CD4-positive, alpha-beta T cell treated with Interleukin-2 at 100 ng/mL for 4 hours (primary cell): ENCODE data around the gene FKBP8.
A peak's percentile ranks its signal among the peaks of the same experiment; 100 is the strongest.
"Not testable (repeated sequence)": the region's sequence is repeated elsewhere in the genome, so short reads cannot be mapped to it uniquely, and the experiment has no call there.

Experiments
- DNase-seq: peaks from one replicate; pipeline ENCODE4 v3.0.0-alpha.2; 2020; ENCODE audit warnings: low spot score

The FKBP8 gene

DNA sequence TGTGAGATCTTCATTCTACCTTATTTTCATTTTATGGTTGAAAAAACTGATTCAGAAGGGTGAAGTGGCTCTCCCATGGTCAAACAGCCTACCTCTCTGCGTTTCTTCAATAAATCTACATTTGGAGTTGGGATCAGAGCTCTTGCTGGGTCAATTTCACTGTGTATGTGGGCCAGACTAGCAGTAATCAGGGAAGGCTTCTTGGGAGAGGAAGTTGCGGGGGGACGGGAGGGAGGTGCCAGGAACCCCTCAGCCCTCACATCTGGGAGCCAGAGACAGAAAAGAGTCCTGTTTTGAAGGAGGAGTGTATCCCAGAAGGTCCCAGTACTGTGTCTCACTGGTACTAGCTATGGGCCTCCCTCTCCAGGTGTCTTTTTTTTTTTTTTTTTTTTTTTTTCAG is 15.2 kb upstream of the FKBP8 start:
- no peak for DNase-seq

DNA sequence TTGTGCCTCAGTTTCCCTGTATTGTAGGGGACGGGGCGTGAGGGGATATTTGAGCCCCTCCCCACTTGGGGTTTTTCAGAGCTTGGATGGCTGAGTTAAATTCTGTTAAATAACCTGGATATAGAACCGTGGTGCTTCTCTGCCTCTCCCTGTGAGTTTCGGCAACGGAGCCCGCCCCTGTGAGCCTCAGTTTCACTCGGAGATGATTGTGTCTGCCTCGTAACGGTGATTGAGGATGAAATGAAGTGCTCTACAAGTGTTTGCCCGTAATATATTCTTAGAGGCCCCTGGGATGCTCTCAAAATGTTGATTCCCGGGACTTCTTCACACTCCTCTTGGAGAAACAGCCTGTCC is 14.8 kb upstream of the FKBP8 start:
- no peak for DNase-seq

DNA sequence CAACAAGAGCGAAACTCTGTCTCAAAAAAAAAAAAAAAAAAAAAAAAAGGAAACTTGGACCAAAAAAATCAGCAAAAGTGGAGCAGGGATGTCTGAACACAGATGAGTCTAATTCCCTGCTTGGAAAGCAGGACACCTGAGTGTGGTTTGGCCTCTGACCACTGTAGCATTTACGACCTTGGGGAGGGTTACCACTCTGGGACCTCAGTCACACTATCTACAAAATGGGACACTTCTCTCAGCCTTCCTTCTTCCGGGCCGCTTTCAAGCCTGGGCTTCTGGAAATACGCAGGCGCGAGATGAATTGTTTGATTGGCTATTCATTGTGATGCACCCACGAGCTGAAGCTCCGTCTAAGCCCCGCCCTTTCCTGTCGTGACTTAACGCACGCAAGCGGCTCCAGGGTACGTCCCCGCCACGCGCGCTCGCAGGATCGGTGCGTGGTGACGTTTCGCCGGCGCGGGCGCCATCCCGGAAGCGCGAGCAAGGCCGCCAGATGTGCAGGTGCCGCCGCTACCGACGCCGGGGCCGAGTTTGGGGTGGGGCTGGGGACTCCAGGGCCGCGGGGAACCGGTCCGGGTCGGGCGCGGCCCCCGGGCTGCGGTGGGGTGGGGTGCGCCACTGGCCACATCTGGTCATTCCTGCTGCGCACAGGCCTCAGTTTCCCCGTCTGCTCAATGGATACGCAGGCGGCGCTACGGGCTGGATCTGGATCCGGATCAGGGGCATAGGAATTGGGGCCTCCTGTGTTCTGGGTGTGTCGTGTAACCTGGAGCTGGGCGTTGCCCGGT is 14.2 kb upstream of the FKBP8 start, which contains the start of gene KXD1:
KXD1 (plus strand) TSS at position 460 of the 791 bp plus-strand sequence. CDS start 4,187 bp downstream, outside the sequence.
- peak; percentile 99 for DNase-seq

DNA sequence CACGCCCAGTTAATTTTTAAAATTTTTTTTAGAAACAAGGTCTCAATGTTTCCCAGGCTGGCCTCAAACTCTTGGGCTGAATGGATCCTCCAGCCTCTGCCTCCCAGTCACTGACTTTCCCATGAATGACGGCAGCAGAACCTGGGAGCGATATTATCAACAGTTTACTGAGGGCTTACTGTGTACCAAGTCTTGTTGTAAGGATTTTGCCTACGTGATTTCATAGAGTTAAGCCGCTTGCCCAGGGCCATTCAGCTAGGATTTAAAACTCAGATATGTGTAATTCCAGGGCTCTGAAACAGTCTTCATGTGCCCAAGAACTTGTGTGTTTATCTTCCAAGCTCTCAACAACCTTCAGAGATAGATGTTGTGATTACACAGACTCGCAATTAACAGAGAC is 8.3 kb upstream of the FKBP8 start:
- DNase-seq: no peak

DNA sequence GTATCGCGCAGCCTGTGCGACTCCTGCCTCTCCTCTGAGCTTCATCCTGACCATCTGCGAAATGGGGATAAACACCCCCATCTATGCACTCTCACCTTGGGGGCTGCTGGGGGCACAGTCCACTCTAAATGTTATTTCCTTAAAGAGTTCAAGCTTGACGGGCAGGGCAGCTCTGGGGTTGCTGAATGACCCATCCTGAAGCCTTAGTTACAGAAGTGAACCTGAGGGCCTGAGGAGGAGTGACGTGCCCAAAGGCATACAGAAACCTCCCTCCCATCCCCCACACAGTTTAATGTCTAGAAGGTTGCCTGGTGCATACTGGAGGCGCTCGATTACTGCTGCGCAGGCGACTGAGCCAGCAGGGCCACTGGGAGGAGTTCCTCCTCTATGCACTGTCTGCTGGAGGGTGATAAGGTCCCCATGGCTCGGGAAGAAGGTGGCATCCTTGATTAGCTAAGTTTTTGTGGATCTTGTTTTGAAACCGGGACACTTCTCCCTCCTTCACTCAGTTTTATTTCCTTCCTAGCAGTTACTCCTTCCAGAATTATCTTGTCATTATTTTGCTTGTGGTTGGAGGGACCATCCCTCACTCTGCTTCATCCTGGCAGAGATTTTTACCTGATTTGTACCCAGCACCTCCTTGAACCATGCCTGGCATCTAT is 572 bp upstream of the FKBP8 start:
- peak; percentile 89 for DNase-seq

DNA sequence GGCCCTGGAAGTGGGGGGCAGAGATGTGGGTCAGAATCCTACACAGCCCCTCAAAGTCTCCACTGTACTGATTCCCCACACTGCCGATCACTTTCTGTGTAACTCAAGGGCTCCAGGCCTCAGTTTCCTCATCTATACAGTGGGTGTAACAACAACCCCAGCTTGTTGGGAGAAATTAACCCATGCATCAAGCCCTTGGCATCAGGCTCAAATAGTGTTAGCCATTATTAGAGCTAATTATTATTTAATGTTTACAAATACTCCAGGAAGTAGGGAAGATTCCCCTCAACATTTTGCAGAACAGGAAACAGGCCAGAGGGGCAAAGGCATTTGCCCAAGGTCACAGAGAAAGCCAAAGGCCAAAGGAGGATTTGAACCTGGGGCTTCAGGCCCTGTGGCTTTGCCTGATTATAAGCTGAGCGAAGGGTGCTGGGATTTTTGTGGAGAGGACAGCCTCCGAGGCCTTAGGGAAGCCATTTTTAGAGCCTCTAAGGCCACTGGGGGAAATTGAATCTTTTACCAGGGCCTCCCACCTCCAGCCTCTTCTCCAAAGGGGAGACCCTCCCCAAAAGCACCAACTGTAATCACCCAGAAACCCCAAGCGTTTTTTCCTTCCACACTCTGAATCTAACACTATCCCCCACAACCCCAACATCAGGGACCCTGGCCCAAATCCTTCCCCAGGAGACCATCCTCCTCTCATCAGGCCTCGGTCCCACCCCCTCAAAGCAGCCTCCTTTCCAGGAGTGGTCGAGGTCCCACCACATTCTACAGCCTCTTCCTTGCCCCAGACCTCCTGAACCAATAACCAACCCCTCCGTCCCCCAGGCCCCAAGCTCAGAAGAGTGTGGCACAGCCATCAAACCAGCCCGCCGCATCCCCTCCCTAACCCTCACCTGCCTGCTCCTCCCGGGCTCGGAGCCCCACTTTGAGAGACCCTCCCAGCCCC is 1.1 kb downstream of the FKBP8 start:
- DNase-seq: no peak

DNA sequence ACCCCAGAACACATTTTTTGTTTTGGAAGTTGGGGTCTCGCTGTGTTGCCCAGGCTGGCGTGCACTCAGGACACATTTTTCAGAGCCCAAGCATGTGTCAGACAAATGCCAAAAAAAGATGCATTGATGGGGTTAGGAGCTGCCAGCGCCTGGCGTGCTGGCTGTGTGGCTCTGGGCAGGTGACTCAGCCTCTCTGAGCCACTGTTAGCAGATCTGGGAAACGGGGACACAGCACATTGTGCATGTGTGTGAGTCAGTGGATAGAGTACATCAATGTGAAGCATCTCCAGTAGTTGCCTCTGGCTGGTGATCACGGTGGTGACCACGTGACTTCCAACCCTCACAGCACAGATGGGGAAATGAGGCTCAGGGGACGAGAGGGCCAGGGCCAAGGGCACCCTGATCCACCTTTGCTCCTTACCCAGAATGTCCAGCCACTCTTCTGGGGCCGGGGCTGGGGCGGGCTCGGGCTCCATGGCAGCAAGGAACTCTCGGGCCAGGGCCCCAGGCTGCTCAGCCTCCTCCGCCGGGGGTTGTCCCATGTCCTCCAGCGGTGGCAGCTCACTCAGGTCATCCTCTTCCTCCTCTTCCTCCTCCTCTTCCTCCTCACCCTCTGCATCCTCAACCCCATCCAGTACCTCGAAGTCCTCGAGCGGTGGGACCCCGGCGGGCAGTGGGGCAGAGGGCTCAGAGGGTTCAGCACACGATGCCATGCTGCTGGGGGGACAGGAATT is 1.9 kb downstream of the FKBP8 start:
- DNase-seq: peak; percentile 25

DNA sequence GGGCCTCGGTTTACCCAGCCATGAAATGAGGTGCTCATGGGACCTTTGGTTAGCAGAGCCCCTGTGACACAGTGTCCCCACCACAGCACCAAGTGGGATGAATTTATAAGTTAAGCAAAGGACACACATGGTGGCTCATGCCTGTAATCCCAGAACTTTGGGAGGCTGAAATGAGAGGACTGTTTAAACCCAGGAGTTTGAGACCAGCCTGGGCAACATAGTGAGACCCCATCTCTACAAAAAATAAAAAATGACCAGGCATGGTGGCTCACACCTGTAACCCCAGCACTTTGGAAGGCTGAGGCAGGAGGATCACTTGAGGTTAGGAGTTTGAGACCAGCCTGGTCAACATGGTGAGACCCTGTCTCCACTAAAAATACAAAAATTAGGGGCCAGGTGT is 3.2 kb downstream of the FKBP8 start:
- DNase-seq: not testable (repeated sequence)

DNA sequence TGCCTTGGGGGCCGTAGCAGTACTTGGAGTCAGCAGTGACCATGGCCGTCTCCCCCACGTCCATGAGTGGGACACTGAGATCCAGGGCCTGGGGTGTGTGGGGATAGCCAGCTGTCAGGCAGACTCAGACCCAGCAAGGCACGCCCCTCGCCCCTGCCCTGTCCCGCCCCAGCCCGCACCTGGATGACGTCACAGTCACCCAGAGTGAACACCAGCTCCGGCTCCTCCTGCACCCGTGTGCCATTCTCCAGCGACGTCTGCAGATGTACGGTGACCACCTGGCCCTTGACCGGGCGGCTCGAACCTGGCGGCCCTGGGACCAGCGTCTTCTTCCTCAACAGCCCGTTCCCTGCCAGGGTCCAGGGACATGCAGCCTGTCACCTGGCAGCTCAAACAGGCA is 4.0 kb downstream of the FKBP8 start:
- DNase-seq: no peak

DNA sequence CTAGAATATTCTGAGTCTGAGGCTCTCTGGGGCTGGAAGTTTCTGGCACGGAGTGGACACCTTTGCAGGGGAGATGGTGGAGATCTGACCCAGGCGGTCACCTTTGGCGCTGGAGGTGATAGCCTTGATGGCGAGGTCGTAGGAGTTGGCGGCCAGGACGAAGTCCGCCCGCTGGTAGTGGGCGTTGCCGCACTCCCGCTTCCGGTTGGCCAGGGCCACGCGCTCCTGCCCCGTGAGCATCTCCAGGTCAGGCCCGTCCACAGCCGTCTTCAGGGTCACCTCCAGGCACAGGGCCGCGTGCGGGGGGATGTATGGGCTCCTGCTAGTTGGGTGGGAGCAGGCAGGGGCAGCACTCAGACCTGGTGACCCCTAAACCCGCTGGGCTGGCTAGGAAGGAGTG is 5.3 kb downstream of the FKBP8 start:
- no peak for DNase-seq

DNA sequence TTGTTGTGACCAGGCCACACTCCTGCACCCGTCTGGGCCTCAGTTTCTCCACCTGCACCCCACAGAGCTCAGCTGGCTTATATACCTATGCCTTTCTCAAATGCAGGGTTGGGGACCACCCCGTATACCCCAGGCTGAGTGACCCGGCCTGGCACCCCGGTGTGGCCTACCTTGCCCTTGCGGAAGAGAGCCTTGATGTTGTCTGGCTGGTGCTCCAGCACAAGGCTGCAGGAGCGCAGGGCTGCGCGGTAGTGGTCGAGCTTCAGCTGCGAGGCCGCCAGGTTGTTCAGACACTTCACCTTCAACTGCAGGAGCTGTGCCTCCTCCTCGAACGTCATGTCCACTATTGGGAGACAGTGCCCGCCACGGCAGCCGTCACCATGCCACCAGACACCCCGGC is 5.9 kb downstream of the FKBP8 start:
- no peak for DNase-seq

DNA sequence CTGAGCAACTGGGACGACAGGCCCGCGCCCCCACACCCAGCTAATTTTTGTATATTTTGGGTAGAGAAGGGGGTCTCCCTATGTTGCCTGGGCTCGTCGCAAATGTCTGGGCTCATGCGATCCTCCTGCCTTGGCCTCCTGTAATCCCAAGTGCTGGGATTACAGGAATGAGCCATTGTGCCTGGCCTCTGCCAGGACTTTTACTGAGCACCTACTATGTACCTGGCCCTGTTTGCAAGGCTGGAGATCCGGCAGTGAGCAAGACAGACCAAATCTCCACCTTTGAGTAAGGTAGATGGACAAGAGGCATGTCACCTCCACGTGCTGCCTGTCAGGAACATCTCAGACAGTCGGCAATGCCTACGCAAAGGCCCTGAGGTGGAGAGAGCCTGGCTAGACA is 6.9 kb downstream of the FKBP8 start:
- no peak for DNase-seq

DNA sequence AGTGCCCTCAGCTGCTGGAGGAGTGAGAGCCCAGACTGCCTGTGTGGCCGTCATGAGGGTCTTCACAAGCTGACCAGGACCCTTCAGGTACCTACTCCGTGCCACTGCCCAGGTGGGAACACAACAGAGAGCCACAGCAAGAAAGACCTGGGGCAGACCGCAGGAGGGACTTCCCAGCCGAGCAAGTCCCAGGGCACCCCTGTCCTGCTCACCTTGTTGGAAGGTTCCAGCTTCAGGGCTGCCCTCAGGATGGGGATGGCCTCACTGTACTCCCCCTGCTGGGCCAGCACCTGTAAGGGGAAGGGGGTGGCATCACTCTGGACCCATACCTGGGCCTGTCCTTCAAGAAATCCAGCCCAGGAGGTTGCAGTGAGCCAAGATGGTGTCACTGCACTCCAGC is 10.3 kb downstream of the FKBP8 start:
- no peak for DNase-seq

DNA sequence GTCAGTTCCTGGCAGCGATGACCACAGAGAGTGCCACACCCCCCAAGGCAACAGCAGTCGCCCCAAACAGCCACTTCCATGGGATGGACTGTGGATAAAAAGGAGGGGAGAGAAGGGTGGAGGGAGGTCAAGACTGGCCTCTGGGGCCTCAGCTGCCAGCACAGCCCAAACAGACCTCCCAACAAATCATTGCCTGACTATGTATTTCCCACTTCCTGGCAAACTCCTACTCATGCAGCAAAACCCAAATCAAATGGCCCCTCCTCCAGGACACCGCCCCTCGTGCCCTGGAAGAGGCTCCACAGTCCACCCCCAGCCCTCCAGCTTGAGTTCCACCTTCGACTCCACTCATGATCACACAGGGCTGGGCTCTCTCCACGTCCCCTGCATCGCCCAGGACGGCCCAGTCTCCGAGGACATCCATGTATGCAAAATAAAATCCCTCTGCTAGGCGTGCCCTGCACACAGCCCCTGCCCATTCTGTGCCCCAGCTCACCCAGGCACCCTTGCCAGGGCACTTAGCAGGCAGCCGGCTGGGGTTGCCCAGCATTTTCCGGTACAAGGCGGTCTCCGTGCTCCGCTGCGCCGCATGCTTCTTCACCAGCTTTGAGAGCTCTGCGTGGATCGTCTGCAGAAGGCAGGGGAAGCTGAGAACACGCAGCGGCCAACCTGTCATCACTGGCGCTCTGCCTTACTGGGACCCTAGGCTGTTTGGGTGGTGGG is 11.0 kb downstream of the FKBP8 start:
- no peak for DNase-seq

DNA sequence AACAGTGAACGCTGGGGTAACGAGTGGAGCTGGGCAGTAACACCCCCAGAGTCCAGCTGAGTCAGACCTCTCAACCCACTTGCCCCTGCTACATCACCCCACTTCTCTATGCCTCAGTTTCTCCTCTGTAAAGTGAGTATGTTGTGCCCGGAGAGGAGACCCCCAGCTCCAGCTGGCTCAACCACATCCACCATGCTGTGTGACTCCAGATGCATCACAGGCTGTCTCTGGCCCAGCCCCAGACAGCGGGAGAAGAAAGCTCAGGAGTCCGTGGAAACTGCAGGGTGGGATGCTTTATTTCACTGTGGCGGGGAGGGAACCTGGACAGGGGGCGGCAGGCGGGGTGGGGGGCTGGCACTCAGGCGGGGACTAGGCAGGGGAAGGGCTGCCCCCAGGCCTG is 11.9 kb downstream of the FKBP8 start:
- no peak for DNase-seq

DNA sequence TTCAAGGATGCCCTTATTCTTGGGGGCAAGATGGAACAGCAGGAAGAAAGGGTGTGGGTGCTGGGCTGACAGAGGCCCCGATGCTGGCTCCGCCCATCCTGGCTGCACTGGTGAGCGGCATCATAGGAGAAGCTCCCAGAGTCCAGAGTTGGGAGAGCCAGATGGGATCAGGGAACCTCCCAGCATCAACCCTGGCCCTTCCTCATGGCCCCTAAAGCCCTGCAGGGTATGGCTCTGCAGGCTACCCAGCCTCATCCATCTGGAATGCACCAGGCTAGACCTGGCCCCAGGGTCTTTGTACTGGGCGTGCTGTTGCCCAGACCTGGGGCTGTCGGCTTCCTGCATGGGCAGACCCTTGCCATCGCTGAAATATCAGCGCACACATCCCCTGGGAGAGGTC is 13.6 kb downstream of the FKBP8 start:
- DNase-seq: no peak

DNA sequence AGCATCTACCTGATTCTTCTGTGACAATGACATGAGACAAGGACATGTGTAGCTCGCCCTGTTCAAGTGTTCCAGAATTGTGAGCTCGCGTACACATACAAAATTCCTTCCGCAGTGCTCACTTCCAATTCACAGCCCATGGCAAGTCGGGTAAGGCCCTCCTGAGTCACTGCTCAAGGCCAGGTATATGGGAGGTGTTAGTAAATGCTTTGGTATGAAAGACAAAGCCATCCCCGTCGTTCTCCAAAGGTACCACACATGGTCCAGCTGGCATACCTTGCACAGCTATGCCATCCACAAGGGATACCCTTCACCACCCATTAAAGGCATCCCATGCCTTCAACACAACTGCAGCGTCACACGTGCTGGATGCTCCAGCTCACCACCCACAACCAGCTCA is 17.1 kb downstream of the FKBP8 start:
- no peak for DNase-seq

DNA sequence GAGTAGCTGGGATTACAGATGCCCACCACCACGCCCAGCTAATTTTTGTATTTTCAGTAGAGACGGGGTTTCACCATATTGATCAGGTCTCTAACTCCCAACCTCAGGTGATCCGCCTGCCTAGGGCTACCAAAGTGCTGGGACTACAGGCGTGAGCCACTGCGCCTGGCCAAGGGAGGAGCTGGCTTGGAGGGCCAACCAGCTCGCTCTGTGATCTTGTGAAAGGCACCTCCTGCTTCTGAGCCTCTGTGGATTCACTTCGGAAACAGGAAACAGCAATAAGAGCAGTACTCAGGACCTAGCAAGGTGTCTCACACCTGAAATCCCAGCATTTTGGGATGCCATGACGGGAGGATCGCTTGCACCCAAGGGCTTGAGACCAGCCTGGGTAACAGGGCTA is 19.5 kb downstream of the FKBP8 start:
- DNase-seq: no peak

DNA sequence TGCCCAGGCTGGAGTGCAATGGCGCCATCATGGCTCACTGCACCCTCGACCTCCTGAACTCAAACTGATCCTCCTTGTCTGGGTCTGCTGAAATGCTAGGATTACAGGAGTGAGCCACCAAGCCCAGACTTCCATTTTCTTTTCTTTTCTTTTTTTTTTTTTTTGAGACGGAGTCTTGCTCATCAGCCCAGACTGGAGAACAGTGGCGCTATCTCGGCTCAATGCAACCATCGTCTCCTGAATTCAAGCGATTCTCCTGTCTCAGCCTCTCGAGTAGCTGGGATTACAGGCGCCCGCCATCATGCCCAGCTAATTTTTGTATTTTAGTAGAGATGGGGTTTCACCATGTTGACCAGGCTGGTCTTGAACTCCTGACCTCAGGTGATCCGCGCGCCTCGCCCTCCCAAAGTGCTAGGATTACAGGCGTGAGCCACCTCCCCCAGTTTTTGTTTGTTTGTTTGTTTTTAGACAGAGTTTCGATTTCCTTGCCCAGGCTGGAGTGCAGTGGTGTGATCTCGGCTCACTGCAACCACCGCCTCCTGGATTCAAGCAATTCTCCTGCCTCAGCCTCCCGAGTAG is 20.4 kb downstream of the FKBP8 start:
- DNase-seq: not testable (repeated sequence)

DNA sequence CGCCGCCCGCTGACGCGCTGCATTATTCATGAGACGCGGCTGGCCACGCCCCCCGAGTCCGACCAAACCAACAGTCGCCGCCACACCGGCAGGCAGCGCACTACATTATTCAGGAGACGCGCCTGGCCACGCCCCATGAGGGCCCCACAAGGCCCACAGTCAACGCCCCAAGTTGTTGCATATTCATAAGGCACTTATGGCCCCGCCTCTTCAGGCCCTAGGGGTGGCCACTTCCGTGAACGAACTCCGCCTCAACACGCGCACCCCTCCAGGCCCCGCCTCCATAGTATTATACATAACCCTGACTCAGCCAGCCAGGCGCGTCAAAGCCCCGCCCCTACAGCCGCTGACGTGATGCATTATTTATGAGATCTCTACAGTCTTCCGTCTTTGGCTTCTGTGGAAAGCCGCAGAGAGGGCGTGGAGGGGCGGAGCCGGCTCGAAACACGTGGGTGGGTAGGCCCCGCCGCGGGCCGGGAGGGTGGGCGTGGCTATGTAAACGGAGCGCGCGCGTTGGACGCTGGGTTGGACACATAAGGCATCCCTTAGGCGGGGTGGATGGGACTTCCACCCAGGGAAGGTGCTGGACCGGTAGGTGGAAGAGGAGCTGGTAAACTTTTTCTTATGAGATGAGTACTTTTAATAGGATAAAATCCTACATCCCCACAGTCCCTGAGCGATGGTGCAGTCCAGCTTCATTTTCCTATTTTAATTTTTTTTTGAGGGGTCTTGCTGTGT is 21.1 kb downstream of the FKBP8 start:
- DNase-seq: peak; percentile 100
